ENCODE measurements around the gene DIRAS1.
A peak's percentile ranks its signal among the peaks of the same experiment; 100 is the strongest.

The DIRAS1 gene

DNA sequence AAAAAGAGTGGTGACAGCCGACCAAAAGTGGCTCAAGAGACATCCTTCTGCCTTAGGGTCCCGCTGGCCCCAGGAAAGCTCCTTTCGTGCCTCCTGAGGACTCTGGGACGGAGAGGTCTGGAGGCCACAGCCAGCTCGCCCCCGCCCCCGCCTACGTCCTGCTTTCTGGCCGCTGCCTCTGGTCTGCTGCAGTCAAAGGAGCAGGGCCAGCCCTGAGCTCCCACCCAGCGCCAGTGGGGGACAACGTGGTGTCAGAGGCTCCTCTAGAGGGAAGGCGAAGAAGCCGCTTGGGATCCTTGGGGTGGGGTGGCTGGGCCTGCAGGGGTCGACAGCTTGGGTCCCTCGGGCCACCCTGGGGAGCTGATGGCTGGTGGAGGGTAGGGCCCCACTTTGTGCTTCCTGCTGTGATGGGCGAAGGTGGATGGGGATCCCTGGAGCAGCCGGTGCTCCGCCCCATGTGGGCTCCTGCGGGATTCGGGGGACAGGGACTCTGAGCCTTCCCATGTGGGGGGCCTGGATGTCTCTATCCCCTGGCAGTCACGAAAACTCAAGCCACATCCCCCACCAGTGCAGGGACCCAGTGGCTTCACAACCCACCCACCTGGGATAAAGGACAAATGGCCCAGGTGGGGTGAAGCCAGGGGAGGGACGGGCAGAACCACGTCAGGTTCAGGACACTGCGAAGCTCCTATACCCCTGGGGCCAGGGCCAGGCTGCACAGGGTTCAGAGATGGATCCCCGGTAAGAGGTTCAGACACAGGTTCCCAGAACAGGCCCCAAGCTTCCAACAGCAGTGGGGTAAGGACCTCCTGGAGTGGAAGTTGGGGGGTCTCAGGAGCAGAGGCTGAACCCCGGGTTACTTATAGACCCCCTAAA, 9.0 kb upstream of the DIRAS1 start:
- no peak overlapping the region for H3K27ac ChIP-seq
- no peak overlapping the region for H3K4me3 ChIP-seq

DNA sequence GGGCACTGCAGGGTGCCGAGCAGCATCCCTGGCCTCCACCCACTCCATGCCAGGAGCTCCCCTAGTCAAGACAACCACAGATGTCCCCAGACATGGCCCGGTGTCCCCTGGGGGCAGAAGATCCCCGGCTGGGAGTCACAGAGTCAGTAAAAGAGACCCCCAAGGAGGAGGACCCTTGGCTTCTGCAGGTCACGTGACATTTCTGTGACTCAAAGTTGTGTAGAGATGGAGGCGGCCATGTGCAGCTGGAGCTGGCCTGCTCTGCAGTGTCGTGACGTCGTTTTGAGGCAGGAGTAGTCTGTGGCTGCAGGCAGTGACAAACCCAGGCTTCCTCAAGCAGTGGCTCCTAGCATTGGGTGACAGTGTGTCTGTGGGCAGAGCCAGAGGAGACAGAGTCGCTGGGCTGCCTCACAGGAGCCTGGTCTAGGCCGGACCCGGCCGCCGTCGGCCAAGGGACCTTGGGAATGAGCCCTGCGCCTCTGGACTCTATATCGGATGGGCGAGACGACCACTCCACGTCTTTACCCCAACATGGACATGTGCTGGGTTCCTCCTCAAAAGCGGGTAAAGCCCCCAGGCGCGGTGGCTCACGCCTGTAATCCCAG, 7.7 kb upstream of the DIRAS1 start:
- no peak overlapping the region for H3K27ac ChIP-seq

DNA sequence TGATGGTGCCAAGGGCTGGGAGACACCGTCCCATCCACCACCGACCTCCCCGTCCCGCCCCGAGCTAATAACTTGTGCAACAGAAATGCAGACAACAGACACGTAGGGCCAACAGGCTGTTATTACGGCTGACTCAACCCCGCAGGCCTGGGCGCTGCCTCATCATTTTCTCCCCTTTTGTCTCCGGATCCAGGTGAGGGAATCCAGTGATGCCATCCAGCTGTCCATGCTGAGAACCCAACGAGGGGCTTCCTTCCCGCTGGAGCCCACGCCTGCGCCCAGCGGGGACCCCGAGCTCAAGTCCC, 6.4 kb upstream of the DIRAS1 start:
- Histone ChIP-seq H3K27ac (no peak overlapping the region), H3K4me3 (no peak overlapping the region)

More for the DNA sequence above, 7.7 kb upstream of the DIRAS1 start:
- H3K4me3 ChIP-seq: no peak overlapping the region

DNA sequence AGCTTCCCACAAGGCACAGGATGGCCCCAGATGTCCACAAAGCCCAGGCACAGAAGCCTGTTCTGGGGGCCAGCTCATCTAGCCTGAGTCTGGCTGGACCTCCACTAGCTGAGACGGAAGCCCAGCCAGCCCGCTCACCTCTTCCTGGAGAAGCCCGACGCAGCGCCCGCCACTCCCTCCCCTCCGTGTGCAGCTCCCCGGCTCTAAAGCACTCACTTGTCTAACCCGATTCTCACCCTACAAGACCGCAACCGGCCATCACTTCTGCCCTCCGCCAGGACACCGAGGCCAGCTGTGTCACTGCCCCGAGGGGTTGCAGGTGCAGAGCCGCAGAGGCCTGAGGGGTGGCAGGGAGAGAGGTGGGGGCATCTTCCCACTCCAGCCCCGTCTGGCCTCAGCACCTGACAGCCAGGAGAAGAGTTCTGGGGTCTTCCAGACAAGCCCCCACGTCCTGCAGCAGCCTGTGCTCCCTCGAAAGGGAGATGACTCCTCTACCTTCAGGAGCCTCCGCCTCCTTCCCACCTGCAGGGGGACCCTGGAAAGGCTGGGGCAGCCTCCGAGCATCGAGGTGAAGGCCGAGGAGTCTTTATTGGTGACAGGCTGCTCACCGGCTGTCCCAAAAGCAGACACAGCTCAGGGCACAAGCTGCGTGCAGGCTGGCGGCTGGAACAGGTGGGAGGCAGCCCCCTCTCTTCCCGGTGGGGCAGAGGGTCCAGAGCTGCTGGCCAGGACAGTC, 5.9 kb upstream of the DIRAS1 start:
- Histone ChIP-seq H3K27ac (peak overlapping the region in 1 of 21 experiments; percentile 33), H3K4me3 (no peak overlapping the region)

DNA sequence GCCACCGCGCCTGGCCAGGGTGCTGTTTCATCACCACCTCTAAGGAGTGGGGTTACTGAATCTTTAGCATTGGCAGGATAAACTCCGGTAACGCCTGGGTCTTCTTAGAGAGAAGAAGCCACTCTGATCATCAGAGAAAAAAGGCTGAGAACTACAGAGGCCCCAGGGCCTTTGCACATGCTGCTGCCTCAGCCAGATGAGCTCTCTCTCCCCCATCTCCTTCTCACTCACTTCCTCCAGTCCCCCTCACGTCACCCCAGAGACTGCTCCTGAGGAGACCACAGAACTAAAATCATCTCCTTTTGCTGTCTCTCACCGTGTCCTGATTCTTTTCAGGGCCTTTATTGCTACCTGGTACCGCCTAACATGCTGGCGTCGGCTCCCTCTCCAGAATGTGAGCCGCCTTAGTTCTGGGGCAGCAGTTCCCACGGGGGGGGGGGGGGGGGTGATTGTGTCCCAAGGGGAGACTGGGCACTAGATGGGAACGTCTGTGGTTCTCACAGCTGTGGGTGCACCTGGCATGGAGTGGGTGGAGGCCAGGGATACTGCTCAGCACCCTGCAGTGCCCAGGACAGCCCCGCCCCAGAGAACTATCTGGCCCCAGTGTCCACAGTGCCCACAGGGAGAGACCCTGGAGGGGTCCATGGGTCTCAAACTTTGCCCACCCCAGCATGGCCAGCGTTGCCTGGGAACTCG, 5.1 kb upstream of the DIRAS1 start:
- no peak overlapping the region for H3K4me3 ChIP-seq

DNA sequence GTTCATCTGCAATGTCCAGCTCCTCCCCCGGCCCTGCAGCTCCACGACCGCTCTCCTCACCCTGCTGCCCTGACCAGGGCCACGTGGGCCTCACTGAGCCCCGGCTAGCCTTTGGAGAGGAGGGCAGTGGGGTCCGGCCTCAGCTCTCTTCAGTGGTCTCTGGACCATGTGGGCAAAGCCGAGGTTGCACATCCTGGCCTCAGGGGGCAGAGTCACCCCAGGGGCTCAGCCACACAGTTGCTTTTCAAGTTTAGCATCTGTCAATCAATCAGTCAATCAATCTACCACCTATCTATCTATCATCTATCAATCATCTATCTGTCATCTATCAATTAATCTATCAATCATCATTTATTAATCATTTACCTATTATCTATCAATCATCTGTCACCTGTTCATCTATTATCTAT, 3.0 kb upstream of the DIRAS1 start:
- Histone ChIP-seq H3K4me3 (no peak overlapping the region), H3K27ac (no peak overlapping the region)

More for the DNA sequence above, 5.1 kb upstream of the DIRAS1 start:
- H3K27ac ChIP-seq: peak overlapping the region in 1 of 21 experiments; percentile 33

DNA sequence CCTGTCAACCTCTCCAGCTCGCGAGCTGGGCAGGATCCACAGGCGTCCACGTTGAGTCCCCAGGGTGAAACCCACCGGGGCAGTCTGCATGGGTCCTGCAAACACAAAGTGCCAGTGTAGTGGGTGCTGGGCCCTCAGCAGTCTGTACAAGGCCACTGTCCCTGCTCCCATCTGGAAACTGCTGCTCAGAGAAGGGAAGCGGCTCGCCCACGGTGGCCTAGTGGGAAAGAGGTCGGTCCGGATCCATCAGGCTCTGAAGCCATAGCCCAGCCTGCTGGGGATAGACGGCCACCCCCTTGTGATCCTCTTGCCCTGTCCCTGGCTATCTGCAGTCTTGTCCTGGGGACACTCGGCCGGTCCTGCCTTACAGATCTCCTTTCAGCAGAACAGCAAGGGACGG, 2.6 kb upstream of the DIRAS1 start:
- no peak overlapping the region for H3K4me3 ChIP-seq
- H3K27ac ChIP-seq: peak overlapping the region in 1 of 21 experiments; percentile 40

DNA sequence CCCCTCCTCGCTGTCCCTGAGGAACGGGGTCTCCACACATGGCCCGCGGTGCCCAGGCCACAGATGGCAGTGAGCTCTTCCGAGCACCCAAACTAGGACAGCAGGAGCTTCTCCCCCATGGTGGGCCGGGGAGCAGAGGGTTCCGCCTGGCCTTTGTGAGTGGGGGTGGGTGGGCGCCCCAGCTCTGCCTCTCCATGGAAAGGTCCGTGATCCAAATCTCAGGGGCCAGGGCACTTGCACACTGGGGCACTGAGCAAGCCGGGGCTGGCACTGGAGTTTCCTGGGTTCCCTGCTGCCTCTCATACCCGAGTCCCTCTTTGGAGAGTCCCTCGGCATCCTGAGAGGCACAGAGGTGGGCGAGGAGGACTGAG, 2.2 kb upstream of the DIRAS1 start:
- Histone ChIP-seq H3K27ac (peak overlapping the region in 4 of 21 experiments; percentile 9 to 40 (median 34)), H3K4me3 (no peak overlapping the region)

DNA sequence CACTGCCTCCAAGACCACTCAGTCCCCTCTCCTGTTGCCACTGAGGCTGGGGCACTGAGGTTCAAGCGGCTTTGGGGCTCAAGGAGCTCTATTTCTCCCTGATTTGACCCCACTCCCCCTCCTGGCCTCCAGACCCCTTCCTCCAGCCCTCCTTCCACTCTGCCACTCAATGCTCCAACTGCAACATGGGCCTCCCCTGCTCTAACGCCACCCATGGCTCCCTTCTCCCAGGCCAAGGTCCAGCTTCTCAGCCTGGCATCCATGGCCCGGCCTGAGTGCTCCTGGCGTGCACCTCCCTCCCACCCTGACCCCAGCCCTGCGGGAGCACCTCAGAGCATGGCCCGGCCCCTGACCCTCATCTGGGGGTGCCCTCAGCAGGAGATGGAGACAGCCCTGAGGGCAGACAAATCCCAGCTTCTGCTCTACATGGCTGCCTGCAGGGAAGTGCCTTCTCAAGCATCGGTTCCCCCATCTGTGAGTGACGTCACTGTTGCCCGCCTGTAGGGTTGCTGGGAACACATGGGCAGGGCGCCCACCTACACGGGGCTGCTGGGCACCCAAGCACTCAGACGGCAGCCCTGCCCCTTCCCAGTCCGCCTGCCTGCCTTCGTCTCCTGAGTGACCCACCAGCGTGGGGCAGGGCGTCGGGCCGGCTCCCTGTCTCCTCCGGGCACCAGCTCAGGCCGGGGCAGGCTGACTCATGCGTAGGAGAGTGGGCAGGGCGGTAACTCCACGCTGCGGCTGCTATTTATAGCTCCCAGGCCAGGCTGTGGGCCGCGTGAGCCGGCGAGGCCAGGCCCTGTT, 1.6 kb upstream of the DIRAS1 start:
- no peak overlapping the region for H3K4me3 ChIP-seq
- peak overlapping the region in 4 of 21 experiments; percentile 9 to 40 (median 34) for H3K27ac ChIP-seq

DNA sequence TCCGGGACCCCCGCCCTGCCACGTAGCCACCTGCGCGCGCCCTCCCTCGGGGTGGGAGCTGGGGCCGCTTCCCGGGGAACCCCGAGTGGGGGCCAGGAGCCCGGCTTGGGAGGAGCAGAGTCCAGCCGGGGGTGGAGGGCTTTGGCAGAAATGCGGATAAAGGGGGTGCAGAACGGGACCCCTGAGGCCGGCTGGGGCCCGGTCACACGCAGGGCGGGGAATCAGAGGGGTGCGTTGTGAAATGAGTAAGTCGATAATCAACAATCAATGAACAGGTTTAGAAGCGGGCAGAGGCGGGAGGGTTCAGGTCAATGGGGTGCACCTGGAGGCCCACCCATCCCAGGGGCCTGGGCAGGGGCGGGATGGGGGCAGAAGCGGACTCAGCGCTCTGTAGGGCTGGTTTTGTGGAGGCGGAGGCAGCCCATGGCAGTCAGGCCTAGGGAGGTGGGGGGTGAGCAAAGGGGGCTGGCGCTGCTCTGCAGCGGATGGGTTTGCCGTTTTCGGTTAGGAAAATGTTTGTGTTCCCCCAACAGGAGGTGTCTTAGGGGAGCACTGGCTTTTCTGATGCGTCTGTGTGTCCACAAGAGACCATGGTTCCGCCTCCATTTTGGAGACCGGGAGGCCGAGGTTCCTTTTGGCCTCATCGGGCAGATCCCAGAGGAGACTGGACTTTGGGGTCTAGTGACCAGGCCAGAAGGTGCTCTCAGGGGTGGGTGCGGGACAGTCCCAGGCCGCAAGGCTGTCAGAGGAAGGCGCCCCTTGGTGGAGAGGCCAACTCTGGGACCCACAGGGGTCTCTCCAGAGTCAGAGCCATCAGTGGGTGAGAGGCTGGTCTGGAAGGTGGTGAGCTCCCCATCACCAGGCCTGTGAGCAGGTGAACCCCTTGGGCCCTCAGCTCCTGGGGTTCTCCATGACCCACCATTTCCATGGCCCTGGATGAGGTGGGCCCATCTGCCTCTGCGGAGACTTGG, 683 bp upstream of the DIRAS1 start:
- H3K4me3 ChIP-seq: peak overlapping the region in 4 of 7 experiments; percentile 19 to 41 (median 25)
- no peak overlapping the region for H3K27ac ChIP-seq

DNA sequence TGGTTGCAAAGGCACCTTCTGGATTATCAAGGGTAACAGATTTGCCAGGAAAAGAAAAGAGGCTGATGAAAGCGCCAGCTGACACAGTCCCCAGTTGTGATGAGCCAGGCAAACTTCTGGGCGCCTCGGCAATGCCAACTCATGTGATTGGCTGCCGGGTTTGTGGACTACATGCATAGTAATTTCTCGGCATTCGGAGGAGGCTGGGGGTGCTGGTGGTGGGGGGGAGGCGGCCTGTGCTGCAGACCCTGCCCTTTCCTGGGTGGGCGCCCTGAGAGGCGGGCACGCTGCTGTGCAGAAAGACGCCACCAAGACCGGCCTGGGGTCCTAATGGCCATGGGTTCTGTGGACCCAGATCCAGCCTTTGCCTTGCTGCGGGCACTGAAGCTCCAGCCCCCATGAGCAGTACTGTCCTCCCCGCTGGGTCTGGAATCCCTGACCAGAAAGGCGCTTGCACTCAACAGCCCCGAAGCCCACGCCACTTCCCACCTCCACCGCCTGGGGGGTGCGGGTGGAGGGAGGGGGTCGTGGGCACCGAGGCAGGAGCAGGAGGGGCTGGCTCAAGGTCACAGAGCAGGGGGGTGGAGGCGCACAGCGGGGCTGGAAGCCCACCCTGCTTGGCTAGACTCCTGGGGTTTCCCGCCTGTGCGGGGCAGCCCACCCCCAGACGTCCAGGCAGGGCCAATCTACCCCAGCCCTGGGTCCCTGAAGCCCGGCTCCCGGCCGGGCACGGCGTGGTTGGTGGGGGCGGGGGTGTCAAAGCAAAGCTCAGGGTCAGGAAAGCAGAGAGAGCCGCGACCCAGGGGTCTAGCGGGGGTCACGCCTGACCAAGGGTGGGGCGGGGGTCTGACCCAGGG, 1.0 kb downstream of the DIRAS1 start:
- peak overlapping the region in 6 of 7 experiments; percentile 6 to 41 (median 26) for H3K4me3 ChIP-seq
- H3K27ac ChIP-seq: peak overlapping the region in 3 of 21 experiments; percentile 14 to 56 (median 18)

DNA sequence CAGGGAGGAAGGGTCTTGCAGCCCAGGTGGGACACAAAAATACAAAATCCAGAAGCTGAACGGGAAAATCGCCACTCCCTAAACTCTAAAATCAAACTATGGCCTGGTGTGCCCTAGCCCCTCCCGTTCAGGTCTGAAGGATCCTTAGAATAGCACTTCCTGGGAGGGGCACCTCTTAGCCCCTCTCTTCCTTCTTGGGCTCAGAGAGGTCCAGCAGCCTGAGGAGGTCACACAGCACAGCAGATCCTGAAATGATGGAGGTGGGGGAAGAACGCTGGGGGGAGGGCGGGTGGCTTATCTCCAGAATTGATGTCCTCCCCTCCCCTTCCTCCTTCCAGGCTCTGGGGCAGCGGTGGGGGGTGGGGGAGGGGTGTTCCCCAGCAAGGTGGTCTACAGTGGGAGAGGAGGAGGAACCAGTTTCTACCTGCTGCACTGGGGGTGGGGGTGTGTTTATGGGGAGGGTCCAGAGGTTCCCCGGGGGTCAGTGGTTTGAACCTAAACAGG, 1.9 kb downstream of the DIRAS1 start:
- H3K27ac ChIP-seq: no peak overlapping the region
- no peak overlapping the region for H3K4me3 ChIP-seq

DNA sequence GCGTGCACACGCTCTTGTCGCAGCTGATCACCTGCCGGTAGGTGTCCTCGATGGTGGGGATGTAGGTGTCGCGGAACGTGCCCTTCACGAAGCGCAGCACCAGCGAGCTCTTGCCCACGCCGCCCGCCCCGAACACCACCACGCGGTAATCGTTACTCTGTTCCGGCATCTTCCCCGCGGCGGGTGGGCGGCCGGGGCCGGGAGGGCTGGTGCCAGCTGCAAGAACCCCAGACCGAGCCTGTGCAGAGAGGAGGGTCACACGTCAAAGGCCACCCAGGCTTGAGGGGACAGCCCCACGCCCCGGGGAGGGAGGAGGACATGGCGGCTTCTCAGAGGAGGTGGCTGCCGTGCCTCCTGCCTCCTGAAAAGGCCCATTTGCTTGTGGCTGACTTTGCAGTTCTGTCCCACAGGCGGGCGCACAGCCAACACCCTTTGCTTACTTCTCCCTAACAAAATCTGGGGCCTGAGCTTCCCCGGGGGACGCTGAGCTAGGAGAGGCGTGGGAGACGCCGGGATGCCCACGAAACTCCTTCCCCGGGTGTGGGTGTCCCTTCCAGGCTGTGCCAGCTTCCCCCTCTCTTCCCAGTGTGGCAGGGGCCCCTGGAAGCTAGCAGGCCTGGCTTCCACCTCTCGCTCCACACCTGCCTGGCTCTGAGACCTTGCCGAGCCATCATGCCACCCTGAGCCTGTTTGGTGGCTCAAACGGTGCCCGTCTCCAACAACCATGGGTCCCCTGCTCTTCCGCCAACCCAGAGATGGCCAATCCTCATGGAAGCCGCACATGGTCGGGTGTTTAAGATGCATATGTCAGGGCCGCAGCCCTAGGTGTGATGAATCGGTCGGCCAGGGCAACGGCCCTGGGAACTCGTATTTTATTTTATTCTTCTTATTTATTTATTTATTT, 3.3 kb downstream of the DIRAS1 start:
- Histone ChIP-seq H3K4me3 (no peak overlapping the region), H3K27ac (no peak overlapping the region)

DNA sequence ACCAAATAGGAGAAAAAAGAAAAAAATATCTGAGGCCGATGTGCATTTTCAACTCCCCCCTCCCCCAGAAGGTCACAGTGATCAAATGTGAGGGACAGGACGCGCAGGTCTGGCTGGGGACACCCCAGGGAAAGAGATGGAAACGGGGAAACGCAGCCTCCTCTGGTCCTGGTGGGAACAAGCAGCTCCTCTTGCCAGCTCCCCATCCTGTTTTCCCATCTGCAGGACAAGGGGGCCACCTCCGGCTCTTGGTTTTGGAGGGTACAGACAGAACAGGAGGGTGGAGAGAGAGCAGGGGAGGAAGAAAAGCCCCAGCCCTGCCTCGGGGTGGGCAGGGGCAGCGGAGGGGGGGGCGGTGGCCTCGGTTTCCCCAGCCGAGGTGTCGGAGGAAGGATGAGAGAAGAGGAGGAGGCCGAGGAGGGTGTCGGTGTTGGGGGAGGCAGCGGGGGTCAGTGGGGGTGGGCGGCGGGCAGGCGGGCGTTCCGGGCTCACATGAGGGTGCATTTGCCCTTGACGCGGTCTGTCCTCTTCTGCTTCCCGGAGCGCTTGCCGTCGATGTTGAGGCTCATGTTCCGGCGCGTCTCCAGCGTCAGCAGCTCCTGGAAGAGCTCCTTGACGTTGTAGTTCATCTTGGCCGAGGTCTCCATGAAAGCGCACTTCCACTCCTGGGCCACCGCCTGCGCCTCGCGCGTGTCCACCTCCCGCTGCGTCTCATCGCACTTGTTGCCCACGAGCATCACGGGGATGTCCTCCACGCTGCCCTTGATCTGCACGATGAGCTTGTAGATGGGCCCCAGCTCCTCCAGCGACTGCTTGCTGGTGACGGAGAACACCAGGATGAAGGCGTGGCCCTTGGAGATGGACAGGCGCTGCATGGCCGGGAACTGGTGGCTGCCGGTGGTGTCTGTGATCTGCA, 4.2 kb downstream of the DIRAS1 start:
- Histone ChIP-seq H3K4me3 (no peak overlapping the region), H3K27ac (no peak overlapping the region)

DNA sequence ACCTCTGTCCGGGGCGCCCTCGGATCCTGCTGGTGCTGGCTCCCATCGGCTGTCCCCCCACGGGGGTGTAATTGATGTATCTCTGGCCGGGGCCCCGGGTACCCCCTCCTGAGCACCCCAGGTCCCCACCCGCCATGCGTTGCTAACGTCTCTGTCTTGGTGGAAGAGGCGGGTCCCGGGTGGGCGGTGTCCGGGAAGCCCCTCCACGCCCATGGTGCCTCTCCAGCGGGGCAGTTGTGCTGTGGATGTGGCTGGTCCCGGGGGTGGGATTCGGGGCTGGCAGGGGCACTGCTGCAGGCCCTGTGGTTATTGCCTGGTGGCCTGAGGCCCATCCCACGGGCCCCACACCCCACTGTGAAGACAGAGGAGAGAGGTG, 4.9 kb downstream of the DIRAS1 start:
- Histone ChIP-seq H3K27ac (no peak overlapping the region), H3K4me3 (no peak overlapping the region)
